Measurements from ENCODE around the gene SEMA5A.

SEMA5A gene

DNA sequence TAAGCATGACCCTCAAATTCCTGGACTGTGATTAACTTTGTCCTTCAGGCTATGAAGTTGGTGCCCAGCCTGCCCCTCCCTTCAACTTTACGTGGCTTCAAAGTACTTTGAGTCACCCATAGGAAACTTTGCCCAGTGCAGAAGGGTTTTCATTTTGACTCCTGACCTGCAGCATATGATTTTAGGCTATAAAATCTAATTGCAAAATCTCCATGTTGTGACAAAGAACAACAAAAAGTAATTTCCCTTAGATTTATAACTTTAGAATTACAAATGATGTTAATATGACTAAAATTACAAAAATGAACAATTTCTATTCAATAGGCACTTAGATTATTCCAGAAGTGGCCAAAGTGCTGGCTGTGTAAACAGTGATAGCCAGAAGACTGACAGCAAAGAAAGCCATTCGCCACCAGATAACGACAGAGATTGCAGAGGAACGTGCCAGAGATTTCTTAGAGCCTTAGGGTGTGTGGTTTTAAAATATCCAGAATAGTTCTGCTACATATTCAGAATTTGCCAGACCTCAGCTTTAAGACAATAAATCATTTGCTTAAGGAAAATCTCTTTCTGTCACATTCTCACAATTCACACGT is 197.4 kb downstream of the SEMA5A start:
- no peak for DNase-seq

DNA sequence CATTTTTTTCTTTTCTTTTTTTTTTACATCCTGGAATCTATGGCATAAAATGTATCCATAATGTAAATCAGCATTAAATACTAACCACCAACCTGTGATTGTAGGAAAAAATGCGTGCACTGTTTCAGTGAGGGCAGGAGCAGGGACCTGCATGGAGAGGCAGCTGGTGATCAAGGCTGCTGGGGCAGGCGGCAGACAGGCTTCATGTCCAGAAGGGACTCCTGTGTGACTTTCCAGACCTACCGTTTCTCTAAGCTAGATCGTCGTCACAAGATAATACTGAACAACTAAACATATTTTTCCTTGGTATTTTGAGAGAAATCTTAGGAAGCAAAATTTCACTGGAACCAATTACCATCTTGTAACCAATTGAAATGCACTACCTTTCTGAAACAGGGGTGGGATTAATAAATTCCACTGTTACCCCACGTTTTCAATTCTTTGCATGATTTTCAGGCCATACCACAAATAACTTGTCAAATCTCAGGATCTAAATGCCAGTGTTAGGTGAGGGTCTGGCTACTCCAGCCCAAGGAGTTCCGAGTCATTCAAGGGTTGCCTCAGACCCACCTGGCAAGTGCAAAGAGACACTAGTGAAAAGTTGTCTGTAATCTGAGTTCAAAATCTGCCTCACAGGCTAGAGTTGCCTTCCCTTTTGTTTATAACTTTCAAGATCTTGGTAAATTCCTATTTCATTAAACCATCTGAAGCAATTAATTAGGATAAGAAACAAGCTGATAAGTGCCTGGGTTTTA is 198.2 kb downstream of the SEMA5A start:
- no peak for DNase-seq

DNA sequence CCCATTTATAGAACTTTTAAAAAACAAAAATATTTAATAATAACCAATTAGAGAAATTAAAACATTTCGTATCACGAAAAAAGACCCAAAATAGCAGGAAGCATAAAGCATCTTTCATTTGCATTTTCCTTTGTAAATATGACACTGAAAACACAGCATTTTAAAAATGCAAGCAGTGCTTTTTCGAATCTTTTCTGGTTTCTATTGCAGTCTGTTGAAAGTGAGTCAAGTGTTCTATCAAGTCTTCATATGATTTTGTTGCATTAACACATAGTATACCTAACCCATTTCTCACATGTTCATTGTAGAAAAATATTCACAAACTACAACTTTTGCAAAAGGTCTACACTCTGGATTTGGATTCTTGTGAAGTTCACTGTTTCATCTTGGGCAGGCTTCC is 198.8 kb downstream of the SEMA5A start:
- no peak for DNase-seq

DNA sequence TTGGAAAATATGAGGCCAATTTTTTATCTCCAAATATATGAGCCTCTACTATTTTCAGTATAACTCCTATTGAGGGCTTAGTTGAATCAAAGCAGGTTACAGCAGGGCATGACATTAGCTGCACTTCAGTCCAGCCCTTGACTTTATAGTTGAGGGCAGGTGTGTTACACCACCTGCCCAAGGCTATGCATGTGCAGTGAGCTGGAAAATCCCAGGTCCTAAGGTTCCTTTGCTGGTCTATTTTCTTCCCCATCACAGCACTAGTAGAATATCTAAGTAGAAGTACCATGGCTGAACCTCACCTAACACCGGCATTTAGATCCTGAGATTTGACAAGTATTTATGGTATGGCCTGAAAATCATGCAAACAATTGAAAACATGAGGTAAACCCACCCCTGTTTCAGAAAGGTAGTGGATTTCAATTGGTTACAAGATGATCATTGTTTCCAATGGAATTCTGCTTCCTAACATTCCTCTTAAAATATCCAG is 201.1 kb downstream of the SEMA5A start:
- no peak for DNase-seq

DNA sequence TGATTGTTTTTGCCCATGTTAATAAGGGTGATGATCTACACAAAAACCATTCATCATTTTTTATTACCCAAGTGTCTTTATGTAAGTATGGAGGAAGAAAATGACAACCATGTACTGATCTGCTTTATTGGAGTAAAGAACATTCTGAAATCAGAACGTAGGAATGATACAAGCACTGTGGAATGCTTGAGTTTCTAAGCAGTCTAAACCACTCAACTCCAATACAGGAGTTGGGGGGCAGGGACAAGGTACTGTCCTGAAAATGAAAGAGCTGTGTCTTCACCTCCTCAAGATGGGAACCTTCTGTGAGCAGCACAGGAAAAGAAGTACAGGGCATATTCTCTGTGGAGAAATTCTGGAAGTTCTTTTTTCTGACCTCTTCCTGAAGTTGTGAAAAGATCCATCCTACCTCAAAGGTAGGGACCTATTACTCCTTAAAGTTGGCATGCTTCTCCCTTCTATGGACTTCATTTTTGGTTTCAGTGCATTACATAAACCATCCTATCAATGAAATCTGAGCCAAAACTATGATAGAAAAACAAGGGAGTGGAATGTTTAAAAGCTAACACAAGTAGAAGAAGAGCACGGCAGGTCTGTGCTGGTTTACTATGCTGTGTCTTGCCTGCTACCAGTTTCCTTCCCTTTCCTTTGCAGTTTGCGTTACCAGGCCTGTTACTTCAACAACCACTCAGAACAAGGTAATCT is 202.6 kb downstream of the SEMA5A start:
- no peak for DNase-seq

DNA sequence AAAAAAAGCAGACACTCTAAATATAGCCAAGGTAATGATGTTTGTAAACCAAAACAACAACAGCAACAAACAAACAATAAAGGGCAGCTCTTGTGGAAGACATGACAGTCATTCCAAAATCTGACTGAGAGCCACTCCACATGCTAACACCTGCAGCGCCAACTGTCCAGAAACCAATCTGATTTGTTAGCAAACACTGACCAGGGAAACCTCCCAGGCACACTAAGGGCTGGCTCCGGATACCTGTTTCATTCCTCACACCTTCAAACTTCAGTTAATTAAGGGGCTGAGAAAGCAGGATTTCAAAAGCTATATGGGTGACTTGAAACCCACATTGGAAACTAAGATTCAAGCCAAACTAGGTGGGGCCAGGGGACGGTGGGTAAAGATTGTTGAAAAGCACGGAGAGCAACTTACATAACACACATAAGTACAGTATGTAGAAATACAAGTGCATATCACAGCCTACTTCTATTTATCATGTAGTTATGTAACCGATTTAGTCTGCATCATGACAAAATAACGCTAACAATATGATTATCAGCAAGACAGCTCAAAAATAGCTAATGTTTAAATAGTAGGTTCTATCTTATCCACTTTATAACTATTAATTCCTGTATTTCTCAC is 203.6 kb downstream of the SEMA5A start:
- no peak for DNase-seq

DNA sequence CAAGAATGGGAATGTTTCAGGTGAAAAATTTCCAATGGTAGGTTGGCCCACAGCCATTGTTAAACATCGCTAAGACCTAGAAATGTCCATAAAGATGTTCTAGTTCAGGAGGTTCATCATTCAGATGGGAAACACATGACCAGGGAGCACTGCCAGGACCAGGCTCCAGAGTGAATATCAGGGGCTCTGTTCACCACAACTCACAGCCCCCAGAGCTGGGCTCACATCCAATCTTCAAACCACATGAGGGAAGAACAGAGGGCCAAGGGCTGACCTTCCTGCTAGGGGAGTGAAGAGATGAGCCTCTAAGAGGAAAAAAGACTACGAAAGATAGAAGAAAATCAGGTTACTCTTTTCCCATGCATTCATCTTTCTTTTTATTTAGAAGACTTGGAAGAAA is 205.8 kb downstream of the SEMA5A start:
- DNase-seq: no peak

DNA sequence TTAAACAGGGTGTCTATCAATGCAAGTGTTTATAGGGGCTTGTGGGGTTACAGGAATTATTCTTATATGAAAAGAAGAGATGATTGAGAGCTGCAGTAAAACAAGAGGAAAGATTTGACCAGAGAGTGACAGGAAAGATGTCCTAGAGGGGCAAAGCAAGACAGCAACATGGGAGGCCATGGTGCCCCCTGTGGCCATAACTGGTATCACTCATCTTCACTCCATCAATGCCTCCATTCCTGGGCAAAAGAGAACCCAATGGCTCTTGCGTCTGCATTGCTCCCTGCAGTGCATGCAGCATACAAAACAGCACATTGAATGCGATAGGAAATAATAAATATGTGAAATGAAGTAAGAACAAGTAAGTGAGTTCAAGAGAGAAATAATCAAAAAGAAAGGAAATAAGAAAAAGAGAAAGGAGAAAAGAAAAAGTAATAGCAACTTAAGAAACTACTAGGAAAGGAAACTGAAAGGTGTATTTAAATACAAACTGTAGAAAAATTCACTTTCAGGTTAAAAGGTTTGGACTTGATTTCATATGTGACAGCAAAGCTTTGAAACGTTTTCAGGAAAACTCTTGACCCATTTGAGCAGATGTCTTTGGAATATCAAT is 206.6 kb downstream of the SEMA5A start:
- DNase-seq: no peak

DNA sequence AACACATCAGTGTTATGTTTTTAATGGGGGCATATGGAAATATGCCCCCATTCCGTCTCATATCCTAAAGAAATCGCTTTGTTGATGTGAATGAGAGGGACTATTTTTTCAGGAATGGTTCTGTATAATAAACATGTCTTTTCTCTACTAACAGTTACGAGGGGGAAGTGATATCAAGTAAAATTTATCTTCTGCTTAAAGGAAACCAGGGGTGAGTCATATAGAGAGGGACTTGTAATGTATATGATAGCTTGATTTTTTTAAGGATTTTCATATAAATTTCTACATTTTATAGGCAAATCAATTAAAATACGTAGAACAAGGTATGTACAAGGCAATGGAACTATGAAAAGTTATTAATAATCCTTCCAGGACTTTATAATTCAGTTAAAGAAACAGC is 207.1 kb downstream of the SEMA5A start:
- DNase-seq: no peak

DNA sequence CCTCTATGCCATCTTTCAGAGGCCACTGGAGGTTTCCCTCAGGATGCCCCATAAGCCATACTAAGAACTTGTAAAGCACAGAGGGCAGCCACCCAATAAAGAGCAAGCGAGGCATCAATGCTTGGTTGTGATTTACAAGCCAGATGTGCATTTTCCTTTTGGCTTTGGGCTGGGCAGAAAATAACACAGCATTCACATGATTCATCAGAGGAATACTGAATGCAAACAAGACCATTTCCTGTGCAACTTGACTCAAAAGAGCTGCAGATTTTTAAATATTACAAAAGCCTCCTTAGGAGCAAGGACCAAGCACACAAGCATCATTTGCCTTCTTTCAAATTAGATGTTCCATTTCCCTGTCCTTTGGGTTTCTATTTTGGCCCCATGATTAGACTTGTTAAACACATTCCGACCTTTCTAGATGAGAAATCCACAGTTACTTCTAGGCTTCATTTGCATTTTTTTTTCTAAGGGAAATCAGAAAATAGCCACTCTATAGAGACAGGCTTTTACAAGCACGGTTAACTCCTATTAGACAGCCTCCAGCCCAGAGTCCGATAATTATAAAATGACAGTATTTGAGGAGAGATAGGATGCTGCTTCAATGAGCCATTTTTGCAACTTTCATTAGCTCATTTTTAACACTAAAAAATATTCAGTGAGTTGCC is 207.8 kb downstream of the SEMA5A start:
- no peak for DNase-seq

DNA sequence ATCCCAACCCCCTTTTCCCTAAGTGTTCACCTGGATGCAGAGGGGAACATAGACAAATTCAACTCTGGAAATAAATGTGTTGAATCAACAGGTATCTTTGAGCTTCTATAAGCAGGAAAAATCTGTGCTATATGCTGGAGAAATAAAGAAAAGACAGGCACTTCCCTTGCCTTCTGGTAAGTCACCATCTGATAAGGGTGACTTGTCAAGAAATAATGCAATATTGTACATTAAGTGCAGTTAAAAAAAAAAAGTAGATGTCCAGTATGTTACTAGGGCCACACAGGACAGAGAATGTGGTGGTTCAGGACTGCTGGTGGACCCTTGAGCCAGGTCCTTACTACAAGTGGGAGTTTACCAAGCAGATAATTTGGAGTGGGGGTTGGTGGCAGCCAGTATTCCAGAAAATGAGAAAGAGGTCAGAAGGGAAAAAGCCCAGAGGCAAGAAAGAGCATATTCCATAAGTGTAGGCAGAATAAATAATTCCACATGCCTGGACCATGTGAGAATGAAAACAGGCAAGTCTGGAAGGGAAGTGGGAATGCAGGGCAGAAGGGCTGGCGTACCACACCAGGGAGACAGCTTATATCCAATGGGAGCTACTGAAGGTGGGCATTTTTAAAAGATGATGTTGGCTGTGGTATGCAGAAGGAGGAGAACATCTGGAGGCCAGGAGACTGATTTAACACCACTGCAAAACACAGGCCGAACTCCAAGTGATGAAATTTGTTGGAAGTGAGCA is 209.9 kb downstream of the SEMA5A start:
- no peak for DNase-seq

DNA sequence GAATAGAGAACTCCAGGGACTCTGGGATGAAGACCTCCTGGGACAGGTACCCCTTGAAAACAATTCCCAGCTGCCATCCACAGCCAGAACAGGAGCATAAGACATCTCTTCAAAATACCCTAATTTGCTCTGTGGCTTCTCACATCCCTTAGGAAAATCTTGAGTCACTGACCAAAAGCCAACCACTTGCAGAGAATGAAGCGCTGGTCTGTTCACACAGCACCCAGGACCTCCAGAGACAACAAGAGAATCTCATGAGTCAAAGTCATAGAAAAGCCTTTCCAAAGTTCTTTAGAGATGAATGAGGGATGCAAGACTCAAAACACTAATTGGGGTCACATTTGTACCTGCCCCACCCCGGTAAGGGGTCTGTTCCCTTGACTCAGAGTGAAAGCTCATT is 210.6 kb downstream of the SEMA5A start:
- no peak for DNase-seq

DNA sequence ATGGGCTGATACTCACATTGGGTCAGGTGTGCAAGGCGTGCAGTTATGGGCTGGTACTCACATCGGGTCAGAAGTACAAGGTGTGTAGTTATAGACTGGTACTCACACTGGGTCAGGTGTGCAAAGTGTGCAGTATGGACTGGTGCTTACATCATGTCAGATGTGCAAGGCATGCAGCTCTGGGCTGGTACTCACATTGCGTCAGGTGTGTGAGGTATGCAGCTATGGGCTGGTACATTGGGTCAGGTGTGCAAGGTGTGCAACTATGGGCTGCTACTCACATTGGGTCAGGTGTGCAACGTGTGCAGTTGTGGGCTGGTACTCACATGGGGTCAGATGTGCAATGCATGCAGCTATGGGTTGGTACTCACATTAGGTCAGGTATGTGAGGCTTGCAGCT is 213.8 kb downstream of the SEMA5A start:
- DNase-seq: no peak

DNA sequence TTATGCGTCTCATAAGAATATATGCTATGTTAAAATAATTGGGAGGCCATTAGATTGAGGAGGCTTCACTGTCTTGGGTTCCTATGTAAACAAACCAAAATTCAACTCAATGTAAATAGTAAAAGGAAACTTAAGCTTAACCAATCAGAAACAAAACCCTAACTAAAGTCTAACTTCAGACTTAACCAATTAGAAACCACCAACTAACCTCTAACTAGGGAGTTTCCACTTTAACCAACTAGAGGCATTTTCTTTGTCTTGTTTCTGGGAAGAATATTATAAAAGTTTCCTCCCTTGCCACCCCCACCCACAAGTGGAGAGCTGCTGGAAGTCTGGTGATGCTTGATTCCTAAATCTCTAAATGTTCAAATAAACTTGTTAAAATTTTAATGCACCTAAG is 214.5 kb downstream of the SEMA5A start:
- no peak for DNase-seq

DNA sequence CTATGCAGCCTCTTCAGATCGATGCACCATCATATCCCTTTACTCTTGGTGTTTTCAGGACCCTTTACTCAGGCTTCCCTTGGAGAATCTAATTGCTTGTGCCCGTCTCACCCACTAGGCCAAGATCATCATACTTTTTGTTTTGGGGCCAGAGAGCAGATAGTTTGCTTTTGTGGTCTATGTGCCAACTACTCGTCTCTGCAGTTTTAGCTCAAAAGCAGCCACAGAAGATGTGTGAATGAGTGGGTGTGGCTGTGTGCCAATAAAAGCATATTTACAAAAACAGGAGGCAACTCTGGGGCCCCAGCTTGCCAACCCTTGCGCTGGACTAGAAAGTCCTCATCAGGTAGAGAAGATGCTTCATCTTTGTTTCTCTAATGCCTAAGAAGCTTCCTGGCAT is 216.8 kb downstream of the SEMA5A start:
- no peak for DNase-seq

DNA sequence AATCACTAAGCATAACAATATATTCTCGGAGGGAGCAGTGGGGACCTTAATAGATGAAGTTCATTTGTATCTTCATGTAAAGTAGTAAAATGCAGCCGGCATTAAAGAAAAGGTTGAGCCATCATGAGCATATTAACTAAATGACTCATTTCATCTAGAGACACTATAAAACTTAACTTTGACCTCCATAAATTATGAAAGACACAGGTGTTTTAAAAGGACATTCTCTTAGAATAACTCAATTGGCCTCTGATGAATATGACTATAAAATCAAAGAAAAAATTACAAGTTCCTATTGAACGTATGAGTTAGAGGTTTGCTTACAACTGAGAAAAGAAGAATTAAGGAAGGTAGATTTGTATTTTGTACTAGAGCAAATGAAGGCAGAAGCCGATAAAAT is 220.3 kb downstream of the SEMA5A start:
- DNase-seq: no peak

DNA sequence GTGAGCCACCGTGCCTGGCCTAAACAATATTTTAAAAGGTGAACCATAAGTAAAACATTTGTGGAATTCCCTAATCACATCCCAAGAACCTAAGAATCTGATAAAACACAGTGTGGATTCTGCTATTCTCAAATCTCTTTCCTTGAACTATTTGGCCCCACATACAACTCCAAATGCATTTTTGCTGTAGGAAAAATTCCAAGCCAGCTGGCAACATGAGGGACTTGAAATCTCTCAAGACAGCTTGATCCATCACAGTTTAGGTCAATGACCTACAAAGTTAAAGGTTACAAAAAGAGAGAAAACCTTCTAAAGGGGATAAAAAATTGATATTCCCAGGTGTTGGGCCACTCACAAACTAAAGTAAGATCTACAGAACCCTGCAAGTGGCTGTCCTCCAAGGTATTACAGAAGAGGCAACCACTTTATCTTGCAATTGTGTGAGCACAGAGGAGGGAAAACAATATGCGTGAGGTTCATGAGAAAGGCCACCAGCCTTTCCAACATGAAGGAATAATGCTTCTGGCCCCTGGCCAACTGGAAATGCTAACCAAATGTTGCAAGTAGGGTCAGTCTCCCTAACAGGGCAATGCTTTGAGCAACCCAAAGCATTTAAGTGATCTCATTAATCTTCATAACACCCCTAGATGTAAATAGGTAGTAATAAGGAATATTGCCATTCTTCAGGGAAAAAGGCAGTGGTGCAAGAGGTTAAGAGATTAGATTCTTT is 221.4 kb downstream of the SEMA5A start:
- DNase-seq: no peak

DNA sequence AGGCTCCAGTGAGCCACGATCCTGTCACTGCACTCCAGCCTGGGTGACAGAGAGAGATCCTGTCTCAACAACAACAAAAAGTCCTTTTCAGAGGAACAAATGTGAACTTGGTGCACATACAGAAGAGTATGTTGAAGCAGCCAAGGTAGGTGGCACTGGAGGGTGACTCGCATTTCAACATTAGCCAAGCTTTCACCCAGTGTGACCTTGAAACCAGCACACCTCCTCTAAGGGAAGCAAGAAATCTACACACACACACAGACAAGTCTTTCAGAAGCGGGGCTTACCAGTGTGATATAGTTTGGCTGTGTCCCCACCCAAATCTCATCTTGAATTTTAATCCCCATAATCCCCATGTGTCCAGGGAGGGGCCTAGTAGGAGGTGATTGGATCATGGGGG is 225.2 kb downstream of the SEMA5A start:
- DNase-seq: no peak

DNA sequence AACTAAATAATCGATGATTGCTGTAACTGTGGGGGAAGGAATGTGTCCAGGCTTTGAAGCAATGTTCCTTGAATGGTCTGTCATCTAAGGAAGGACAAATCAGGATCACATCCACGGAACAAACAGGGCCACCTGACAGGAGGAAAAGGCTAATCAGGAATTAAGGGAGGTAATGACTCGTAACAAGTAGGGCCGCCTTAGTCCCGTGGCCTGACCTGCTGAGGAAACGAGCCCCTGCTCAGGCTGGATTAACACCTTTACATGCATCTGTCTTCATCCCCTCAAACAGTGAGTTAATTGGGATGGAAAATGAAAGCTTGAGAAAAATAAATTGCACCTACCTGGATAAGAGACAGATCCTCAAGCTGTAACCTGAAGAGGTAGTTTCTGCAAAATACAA is 227.8 kb downstream of the SEMA5A start:
- no peak for DNase-seq

DNA sequence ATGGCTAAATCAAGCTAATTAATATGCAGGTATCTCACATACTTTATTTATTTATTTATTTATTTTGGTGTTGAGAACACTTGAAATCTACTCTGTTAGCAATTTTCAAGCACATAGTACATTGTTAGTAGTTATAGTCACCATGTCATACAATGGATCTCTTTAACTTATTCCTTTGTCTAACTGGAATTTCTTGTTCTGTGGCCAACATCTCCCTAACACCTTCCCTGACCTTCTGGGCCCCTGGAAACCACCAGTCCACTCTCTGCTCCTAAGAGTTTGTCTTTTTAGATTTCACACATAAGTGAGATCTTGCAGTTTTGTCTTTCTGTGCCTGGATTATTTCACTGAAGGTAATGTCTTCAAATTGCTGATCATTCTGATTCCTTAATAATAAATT is 229.1 kb downstream of the SEMA5A start:
- no peak for DNase-seq

DNA sequence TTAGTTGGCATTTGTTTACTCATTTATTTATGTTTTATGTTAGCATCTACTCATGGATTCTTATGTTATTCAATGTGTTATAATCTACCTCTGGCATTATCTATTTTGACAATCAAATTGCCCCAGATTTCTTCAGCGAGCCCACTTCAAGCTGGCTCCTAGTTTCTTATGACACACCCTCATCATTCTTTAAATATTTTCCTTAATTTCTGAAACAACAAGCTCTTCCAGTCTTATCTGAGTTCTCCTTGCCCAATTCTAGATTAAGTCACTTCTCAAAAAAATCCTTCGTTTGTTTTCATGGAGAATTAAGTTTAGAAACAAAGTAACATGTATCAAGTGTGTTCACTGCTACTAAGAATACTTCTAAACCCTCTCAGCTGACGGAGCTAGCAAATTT is 229.8 kb downstream of the SEMA5A start:
- DNase-seq: no peak
